Esophagus muscularis mucosa (tissue), 4 donors: ENCODE data around the gene ATN1. TPM values are rescaled to one million over a fixed set of nuclear protein-coding genes. Genes with fewer than 3 reads are reported as not detected.

ENCODE experiments used
- DNase-seq: peaks from one replicate; pipeline ENCODE4 v3.0.0-alpha.2; 2017; ENCODE audit errors: extremely low spot score
- H3K27ac ChIP-seq, 4 donors: fragments of 200-600 bp; sonication (generic); replicated peaks in 1 of 4; 1 replicate in 3 of 4; 2 replicates in 1 of 4; pipeline ENCODE4 v1.5.1; 2016 to 2019; ENCODE audit warnings: mild to moderate bottlenecking in 1 of 4
- H3K27me3 ChIP-seq, 4 donors: fragments of 200-600 bp; sonication (generic); one replicate each; pipeline versions ENCODE4 v1.5.1 to v1.6.0; 2016 to 2019
- H3K36me3 ChIP-seq, 4 donors: fragments of 200-600 bp; sonication (generic); one replicate each; pipeline ENCODE4 v1.5.1; 2016 to 2019
- H3K4me1 ChIP-seq, 4 donors: fragments of 200-600 bp; sonication (generic); one replicate each; pipeline ENCODE4 v1.5.1; 2016 to 2019
- H3K4me3 ChIP-seq, 4 donors: fragments of 200-600 bp; sonication (generic); 1 replicate in 2 of 4; 2 replicates in 2 of 4; pipeline ENCODE4 v1.5.1; 2016 to 2019; ENCODE audit warnings: mild to moderate bottlenecking in 4 of 4, moderate library complexity in 1 of 4
- H3K9me3 ChIP-seq, 4 donors: fragments of 200-600 bp; sonication (generic); 1 replicate in 3 of 4; 2 replicates in 1 of 4; pipeline ENCODE4 v1.5.1; 2016 to 2019
- CTCF ChIP-seq, 3 experiments: fragments of 200-600 bp in 2 of 3; fragments of 450-650 bp in 1 of 3; sonication (generic) in 2 of 3; IDR thresholded peaks; one replicate each; pipeline ENCODE4 v1.5.1; 2017 to 2019; ENCODE audit warnings: antibody characterized with exemption in 3 of 3, mild to moderate bottlenecking in 2 of 3, moderate library complexity in 1 of 3
- EP300 ChIP-seq: sonication (generic); formaldehyde crosslinking; IDR thresholded peaks from one replicate; pipeline ENCODE4 v1.6.1; 2017; ENCODE audit warnings: antibody characterized with exemption
- POLR2A ChIP-seq: fragments of 450-650 bp; IDR thresholded peaks from one replicate; pipeline ENCODE4 v1.6.1; 2017; ENCODE audit warnings: antibody characterized with exemption, moderate library complexity, mild to moderate bottlenecking, low read depth
- POLR2AphosphoS5 ChIP-seq, 2 donors: sonication (generic); formaldehyde crosslinking; IDR thresholded peaks; one replicate each; pipeline ENCODE4 v1.6.1; 2017; ENCODE audit warnings: antibody characterized with exemption in 2 of 2
- WGBS: methylation state at CpG from one replicate; pipeline ENCODE4 v1.1.5; 2018; 5-methylcytosine and 5-hydroxymethylcytosine counted together
- intact Hi-C: fragments of 100-400 bp; cut with DNase I; formaldehyde crosslinking; loops from one replicate; pipeline ENCODE4 v1.15.1; 2023
- total RNA-seq, 4 donors: library from RNA; depleted of rRNA; stranded (reverse); fragments of >200 nt; gene quantifications; one replicate each; pipeline versions ENCODE4 v1.1.0 to v1.2.1, GENCODE V29; 2016

ATN1 gene
- total RNA-seq, 4 donors from 2014 or later: 72.2 to 163 (median 92.4) TPM

- Histone ChIP-seq H3K9me3 (no peaks in the 10 kb centered on the region), H3K4me3 (no peak overlapping the region), H3K27me3 (no peaks in the 10 kb centered on the region), H3K4me1 (peaks cover 86 to 97% (median 96%) of the 10 kb centered on the region in 4 donors), H3K27ac (peak overlapping the region; percentile 48 to 95 (median 92)), H3K36me3 (peaks cover 6 to 44% (median 41%) of the 10 kb centered on the region in 4 donors)
- no peak for TF ChIP-seq CTCF (IDR thresholded peaks at IDR 0.05)
- peak; percentile 30 to 57 for TF ChIP-seq POLR2AphosphoS5 (IDR thresholded peaks at IDR 0.05)
- DNase-seq: no peak
- intact Hi-C loops: no loop called here
- WGBS: 24% methylated on average over 8 of the region's 8 CpGs
Observed at GRCh38 chr12:6934110-6934509, 6.4 kb downstream of the ATN1 start.

GRCh38 chr12:6935371-6936193 lies 7.8 kb downstream of the ATN1 start:
- no peak for DNase-seq
- no peak for TF ChIP-seq EP300
- no peak for TF ChIP-seq POLR2A
- no peak for TF ChIP-seq POLR2AphosphoS5 (IDR thresholded peaks at IDR 0.05)
- no peak for TF ChIP-seq CTCF (IDR thresholded peaks at IDR 0.05)
- Histone ChIP-seq H3K4me1 (peaks cover 76 to 95% (median 91%) of the 10 kb centered on the region in 4 donors), H3K36me3 (peaks cover 6 to 56% (median 54%) of the 10 kb centered on the region in 4 donors), H3K4me3 (no peak overlapping the region), H3K27ac (peak overlapping the region; percentile 91 to 95 (median 93)), H3K27me3 (no peaks in the 10 kb centered on the region), H3K9me3 (no peaks in the 10 kb centered on the region)
- intact Hi-C loops: no loop called here
- WGBS: 47% methylated on average over 14 of the region's 14 CpGs

- TF ChIP-seq POLR2A (no peak), CTCF (IDR thresholded peaks at IDR 0.05) (no peak), EP300 (no peak), POLR2AphosphoS5 (IDR thresholded peaks at IDR 0.05) (no peak)
- intact Hi-C loops: no loop called here
- Histone ChIP-seq H3K9me3 (no peaks in the 10 kb centered on the region), H3K27ac (peak overlapping the region; percentile 91 to 95 (median 93)), H3K27me3 (no peaks in the 10 kb centered on the region), H3K4me3 (no peak overlapping the region), H3K4me1 (peaks cover 71 to 91% (median 87%) of the 10 kb centered on the region in 4 donors), H3K36me3 (peaks cover 6 to 62% (median 60%) of the 10 kb centered on the region in 4 donors)
- 83% methylated on average over 3 of the region's 3 CpGs for WGBS
- DNase-seq: no peak
Observed at GRCh38 chr12:6936194-6936635, 8.5 kb downstream of the ATN1 start.

GRCh38 chr12:6936636-6937480 lies 9.1 kb downstream of the ATN1 start:
- Histone ChIP-seq H3K36me3 (peaks cover 6 to 69% (median 67%) of the 10 kb centered on the region in 4 donors), H3K9me3 (no peaks in the 10 kb centered on the region), H3K4me3 (peak overlapping the region; percentile 60 to 70 (median 66)), H3K27me3 (no peaks in the 10 kb centered on the region), H3K27ac (peak overlapping the region; percentile 91 to 95 (median 93)), H3K4me1 (peaks cover 66 to 91% (median 83%) of the 10 kb centered on the region in 4 donors)
- TF ChIP-seq EP300 (no peak), CTCF (IDR thresholded peaks at IDR 0.05) (no peak), POLR2A (no peak), POLR2AphosphoS5 (IDR thresholded peaks at IDR 0.05) (peak in 1 of 2 donors; percentile 53)
- DNase-seq: no peak
- 20% methylated on average over 25 of the region's 36 CpGs for WGBS
- intact Hi-C loops: no loop called here
